Measurements from ENCODE around the gene SCGB1A1.

Gene SCGB1A1

DNA sequence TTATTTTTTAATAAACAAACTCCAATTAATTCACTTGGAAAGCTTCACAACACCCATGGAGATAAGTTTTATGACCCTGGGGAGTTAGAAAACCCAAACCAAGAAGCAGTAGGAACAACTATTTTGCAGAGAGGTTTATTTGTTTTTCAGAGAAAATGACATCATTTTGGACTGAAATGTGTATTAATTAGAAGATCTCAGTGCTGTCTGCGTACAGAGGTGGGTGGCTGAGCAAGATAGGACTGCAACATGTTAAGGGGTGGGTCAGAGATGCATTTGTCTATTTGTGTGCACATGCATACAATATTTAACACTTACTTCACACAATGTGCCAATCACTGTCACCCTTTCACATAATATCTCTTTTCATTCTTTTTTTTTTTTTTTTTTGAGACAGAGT, 1.1 kb downstream of the SCGB1A1 start:
- Histone ChIP-seq H3K9me2 (replicated peaks; ENCODE audit: insufficient read depth, low read length) (no peaks in the 10 kb centered on the region), H3K27me3 (ENCODE audit: low read length) (no peaks in the 10 kb centered on the region), H3K9ac (ENCODE audit: low read length) (no peak overlapping the region), H3K4me3 (ENCODE audit: insufficient read depth, low read length, poor library complexity, severe bottlenecking) (no peak overlapping the region), H3K79me2 (ENCODE audit: insufficient read depth, low read length) (no peaks in the 10 kb centered on the region), H3K9me3 (ENCODE audit: insufficient read depth, low read length) (no peaks in the 10 kb centered on the region), H3K4me2 (ENCODE audit: low read depth, low read length, poor library complexity, severe bottlenecking) (no peak overlapping the region), H2AFZ (ENCODE audit: low read depth, low read length, severe bottlenecking) (no peak overlapping the region), H3K36me3 (ENCODE audit: low read length) (no peaks in the 10 kb centered on the region), H3F3A (ENCODE audit: insufficient read depth) (no peaks in the 10 kb centered on the region), H3K27ac (ENCODE audit: low read depth, low read length) (no peak overlapping the region), H4K20me1 (ENCODE audit: low read depth, low read length) (no peaks in the 10 kb centered on the region)
- TF ChIP-seq EZH2phosphoT487 (conservative IDR thresholded peaks at IDR 0.05; ENCODE audit: low read length) = no peak
- TF ChIP-seq, protein P1, sequence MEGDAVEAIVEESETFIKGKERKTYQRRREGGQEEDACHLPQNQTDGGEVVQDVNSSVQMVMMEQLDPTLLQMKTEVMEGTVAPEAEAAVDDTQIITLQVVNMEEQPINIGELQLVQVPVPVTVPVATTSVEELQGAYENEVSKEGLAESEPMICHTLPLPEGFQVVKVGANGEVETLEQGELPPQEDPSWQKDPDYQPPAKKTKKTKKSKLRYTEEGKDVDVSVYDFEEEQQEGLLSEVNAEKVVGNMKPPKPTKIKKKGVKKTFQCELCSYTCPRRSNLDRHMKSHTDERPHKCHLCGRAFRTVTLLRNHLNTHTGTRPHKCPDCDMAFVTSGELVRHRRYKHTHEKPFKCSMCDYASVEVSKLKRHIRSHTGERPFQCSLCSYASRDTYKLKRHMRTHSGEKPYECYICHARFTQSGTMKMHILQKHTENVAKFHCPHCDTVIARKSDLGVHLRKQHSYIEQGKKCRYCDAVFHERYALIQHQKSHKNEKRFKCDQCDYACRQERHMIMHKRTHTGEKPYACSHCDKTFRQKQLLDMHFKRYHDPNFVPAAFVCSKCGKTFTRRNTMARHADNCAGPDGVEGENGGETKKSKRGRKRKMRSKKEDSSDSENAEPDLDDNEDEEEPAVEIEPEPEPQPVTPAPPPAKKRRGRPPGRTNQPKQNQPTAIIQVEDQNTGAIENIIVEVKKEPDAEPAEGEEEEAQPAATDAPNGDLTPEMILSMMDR (IDR thresholded peaks at IDR 0.05; ENCODE audit: insufficient read depth, low read length, poor library complexity, severe bottlenecking) = no peak

- Histone ChIP-seq H4K20me1 (ENCODE audit: low read depth, low read length) (no peaks in the 10 kb centered on the region), H3K9me3 (ENCODE audit: insufficient read depth, low read length) (no peaks in the 10 kb centered on the region), H3K9ac (ENCODE audit: low read length) (no peak overlapping the region), H2AFZ (ENCODE audit: low read depth, low read length, severe bottlenecking) (no peak overlapping the region), H3K27me3 (ENCODE audit: low read length) (no peaks in the 10 kb centered on the region), H3F3A (ENCODE audit: insufficient read depth) (no peaks in the 10 kb centered on the region), H3K79me2 (ENCODE audit: insufficient read depth, low read length) (no peaks in the 10 kb centered on the region), H3K27ac (ENCODE audit: low read depth, low read length) (no peak overlapping the region), H3K4me3 (ENCODE audit: insufficient read depth, low read length, poor library complexity, severe bottlenecking) (no peak overlapping the region), H3K9me2 (replicated peaks; ENCODE audit: insufficient read depth, low read length) (no peaks in the 10 kb centered on the region), H3K4me2 (ENCODE audit: low read depth, low read length, poor library complexity, severe bottlenecking) (no peak overlapping the region), H3K36me3 (ENCODE audit: low read length) (no peaks in the 10 kb centered on the region)
- TF ChIP-seq, protein P1 (IDR thresholded peaks at IDR 0.05; ENCODE audit: insufficient read depth, low read length, poor library complexity, severe bottlenecking) = no peak
- TF ChIP-seq EZH2phosphoT487 (conservative IDR thresholded peaks at IDR 0.05; ENCODE audit: low read length) = no peak
Observed at GRCh38 chr11:62420882-62421281, 2.0 kb downstream of the SCGB1A1 start.

DNA sequence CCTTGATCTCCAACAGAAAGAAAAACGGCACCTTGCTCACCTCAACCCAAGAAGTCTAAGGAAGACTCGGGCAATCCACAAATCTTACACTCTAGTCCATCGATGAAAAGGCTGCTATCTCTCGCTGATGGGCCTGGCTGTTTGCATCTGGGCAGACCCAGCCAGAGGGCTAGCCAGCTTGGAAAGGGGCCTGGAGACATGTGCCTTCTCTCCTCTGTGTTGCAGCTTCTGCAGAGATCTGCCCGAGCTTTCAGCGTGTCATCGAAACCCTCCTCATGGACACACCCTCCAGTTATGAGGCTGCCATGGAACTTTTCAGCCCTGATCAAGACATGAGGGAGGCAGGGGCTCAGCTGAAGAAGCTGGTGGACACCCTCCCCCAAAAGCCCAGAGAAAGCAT, 3.2 kb downstream of the SCGB1A1 start:
- Histone ChIP-seq H3K36me3 (ENCODE audit: low read length) (no peaks in the 10 kb centered on the region), H3K9me2 (replicated peaks; ENCODE audit: insufficient read depth, low read length) (no peaks in the 10 kb centered on the region), H3K27ac (ENCODE audit: low read depth, low read length) (no peak overlapping the region), H3K9ac (ENCODE audit: low read length) (no peak overlapping the region), H3K9me3 (ENCODE audit: insufficient read depth, low read length) (no peaks in the 10 kb centered on the region), H3K79me2 (ENCODE audit: insufficient read depth, low read length) (no peaks in the 10 kb centered on the region), H3K4me3 (ENCODE audit: insufficient read depth, low read length, poor library complexity, severe bottlenecking) (no peak overlapping the region), H3K4me2 (ENCODE audit: low read depth, low read length, poor library complexity, severe bottlenecking) (no peak overlapping the region), H4K20me1 (ENCODE audit: low read depth, low read length) (no peaks in the 10 kb centered on the region), H3K27me3 (ENCODE audit: low read length) (no peaks in the 10 kb centered on the region), H2AFZ (ENCODE audit: low read depth, low read length, severe bottlenecking) (no peak overlapping the region), H3F3A (ENCODE audit: insufficient read depth) (no peaks in the 10 kb centered on the region)
- TF ChIP-seq, protein P1 (IDR thresholded peaks at IDR 0.05; ENCODE audit: insufficient read depth, low read length, poor library complexity, severe bottlenecking) = no peak
- TF ChIP-seq EZH2phosphoT487 (conservative IDR thresholded peaks at IDR 0.05; ENCODE audit: low read length) = no peak
